GM04504 (cell line): ENCODE results near the gene TAP2.

Experiments
- DNase-seq: peaks from one replicate; pipeline ENCODE4 v3.0.0-alpha.2; 2012; ENCODE audit warnings: low read depth

TAP2 gene

GRCh38 chr6:32792901-32793435 lies 45.6 kb downstream of the TAP2 start:
- DNase-seq = no peak

GRCh38 chr6:32790306-32790705 lies 48.2 kb downstream of the TAP2 start:
- no peak for DNase-seq
